ENCODE measurements around the gene TTR. TPM values are rescaled to one million over a fixed set of nuclear protein-coding genes. Genes with fewer than 3 reads are reported as not detected.

TTR gene
- total and polyA plus RNA-seq, 2 donors (not counting 1 experiment from before 2014, with no cell fraction given), result not detected

DNA sequence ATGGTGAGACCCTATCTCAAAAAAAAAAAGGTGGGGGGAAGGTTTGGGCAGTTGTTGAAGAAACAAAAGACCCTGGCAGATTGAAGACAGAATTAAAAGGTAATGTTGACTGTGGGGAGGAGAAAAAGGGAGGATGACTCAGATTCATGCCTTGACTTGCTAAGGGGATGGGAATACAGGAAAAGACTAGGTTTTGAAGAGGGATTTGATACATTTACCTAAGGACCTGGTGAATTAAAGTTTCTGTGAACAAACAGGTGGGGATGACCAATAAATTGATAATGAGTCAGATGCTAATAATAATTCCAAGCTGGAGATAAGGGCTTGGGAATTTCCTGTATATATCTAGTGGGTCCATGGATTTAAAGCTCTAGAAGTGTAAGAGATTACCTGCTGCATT, 27.6 kb downstream of the TTR start:
- no peaks in the 10 kb centered on the region for H3K36me3 ChIP-seq (ENCODE audit: control insufficient read depth, insufficient read depth, low read length)
- no peak overlapping the region for H3K9ac ChIP-seq (ENCODE audit: insufficient read depth, low read length)
- no peaks in the 10 kb centered on the region for H3K27me3 ChIP-seq (ENCODE audit: control insufficient read depth, insufficient read depth, low read length)
- no peaks in the 10 kb centered on the region for H3K4me1 ChIP-seq (ENCODE audit: control insufficient read depth, extremely low read depth, insufficient read depth, low read length)
- no peaks in the 10 kb centered on the region for H3K9me3 ChIP-seq (ENCODE audit: control insufficient read depth, insufficient read depth, low read depth, low read length)
- no peak for TF ChIP-seq EZH2 (IDR thresholded peaks at IDR 0.05; ENCODE audit: low read length, missing control alignments)
- TF ChIP-seq, protein P1, sequence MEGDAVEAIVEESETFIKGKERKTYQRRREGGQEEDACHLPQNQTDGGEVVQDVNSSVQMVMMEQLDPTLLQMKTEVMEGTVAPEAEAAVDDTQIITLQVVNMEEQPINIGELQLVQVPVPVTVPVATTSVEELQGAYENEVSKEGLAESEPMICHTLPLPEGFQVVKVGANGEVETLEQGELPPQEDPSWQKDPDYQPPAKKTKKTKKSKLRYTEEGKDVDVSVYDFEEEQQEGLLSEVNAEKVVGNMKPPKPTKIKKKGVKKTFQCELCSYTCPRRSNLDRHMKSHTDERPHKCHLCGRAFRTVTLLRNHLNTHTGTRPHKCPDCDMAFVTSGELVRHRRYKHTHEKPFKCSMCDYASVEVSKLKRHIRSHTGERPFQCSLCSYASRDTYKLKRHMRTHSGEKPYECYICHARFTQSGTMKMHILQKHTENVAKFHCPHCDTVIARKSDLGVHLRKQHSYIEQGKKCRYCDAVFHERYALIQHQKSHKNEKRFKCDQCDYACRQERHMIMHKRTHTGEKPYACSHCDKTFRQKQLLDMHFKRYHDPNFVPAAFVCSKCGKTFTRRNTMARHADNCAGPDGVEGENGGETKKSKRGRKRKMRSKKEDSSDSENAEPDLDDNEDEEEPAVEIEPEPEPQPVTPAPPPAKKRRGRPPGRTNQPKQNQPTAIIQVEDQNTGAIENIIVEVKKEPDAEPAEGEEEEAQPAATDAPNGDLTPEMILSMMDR (conservative IDR thresholded peaks at IDR 0.05 in 1 of 2, IDR thresholded peaks at IDR 0.05 in 1 of 2; ENCODE audit: low read depth in 1 of 2, low read length in 2 of 2), result no peak
- no peak overlapping the region for H3K4me2 ChIP-seq (ENCODE audit: extremely low read depth, insufficient read depth, low read length)
- no peak for DNase-seq (ENCODE audit: low read depth in 2 of 2)
- H3K27ac ChIP-seq (ENCODE audit: insufficient read depth, low read length), result no peak overlapping the region
- no peaks in the 10 kb centered on the region for H3K79me2 ChIP-seq (ENCODE audit: control insufficient read depth, insufficient read depth, low read length)
- no peak overlapping the region for H3K4me3 ChIP-seq (replicated peaks in 1 of 4; ENCODE audit: control extremely low read depth in 1 of 4, insufficient read depth in 1 of 4, low read depth in 3 of 4, low read length in 4 of 4)
- H2AFZ ChIP-seq (ENCODE audit: low read length), result no peak overlapping the region
- no peaks in the 10 kb centered on the region for H4K20me1 ChIP-seq (ENCODE audit: control insufficient read depth, extremely low read depth, insufficient read depth, low read length)

DNA sequence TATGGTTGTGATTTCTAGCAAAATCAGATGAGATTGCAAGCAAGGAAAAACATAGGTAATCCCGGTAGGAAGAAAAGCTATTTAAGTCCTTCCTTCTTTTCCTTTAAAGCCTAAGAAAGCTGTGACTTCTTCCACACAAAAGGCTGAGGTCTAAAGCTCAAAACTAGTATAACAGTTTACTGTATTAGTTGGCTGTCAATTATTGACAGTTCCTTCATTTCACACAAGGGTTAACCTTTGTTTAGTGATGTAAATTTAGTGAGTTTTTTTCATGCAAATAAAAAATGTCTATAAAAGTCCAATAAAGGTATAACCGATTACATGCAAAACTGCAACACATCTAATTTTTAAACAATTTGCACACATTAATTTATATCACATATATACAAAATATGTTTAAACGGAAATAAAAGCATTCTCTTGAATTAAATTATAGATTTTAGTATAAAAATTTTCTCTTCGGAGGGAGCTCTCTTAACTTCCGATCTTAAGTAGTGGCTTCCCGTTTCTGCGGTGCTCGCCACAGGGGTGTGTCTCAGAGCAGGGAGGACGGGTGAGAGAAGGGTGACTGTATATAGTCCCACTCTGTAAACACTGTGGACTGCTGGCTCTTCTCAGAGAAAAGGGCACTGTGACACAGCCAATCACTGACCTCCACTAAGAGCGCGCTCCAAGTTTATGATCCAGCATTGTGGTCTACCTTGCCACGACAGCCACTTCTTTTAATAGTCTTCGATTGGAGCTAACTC, 33.4 kb downstream of the TTR start:
- H3K79me2 ChIP-seq (ENCODE audit: control insufficient read depth, insufficient read depth, low read length), result no peaks in the 10 kb centered on the region
- H3K27ac ChIP-seq (ENCODE audit: insufficient read depth, low read length), result no peak overlapping the region
- no peaks in the 10 kb centered on the region for H3K4me1 ChIP-seq (ENCODE audit: control insufficient read depth, extremely low read depth, insufficient read depth, low read length)
- H3K9ac ChIP-seq (ENCODE audit: insufficient read depth, low read length), result no peak overlapping the region
- no peak overlapping the region for H3K4me3 ChIP-seq (replicated peaks in 1 of 4; ENCODE audit: control extremely low read depth in 1 of 4, insufficient read depth in 1 of 4, low read depth in 3 of 4, low read length in 4 of 4)
- no peaks in the 10 kb centered on the region for H3K9me3 ChIP-seq (ENCODE audit: control insufficient read depth, insufficient read depth, low read depth, low read length)
- H3K27me3 ChIP-seq (ENCODE audit: control insufficient read depth, insufficient read depth, low read length), result no peaks in the 10 kb centered on the region
- TF ChIP-seq, protein P1 (conservative IDR thresholded peaks at IDR 0.05 in 1 of 2, IDR thresholded peaks at IDR 0.05 in 1 of 2; ENCODE audit: low read depth in 1 of 2, low read length in 2 of 2), result no peak
- no peak for TF ChIP-seq EZH2 (IDR thresholded peaks at IDR 0.05; ENCODE audit: low read length, missing control alignments)
- no peaks in the 10 kb centered on the region for H4K20me1 ChIP-seq (ENCODE audit: control insufficient read depth, extremely low read depth, insufficient read depth, low read length)
- DNase-seq (ENCODE audit: low read depth in 2 of 2), result no peak
- no peak overlapping the region for H3K4me2 ChIP-seq (ENCODE audit: extremely low read depth, insufficient read depth, low read length)
- no peak overlapping the region for H2AFZ ChIP-seq (ENCODE audit: low read length)
- H3K36me3 ChIP-seq (ENCODE audit: control insufficient read depth, insufficient read depth, low read length), result no peaks in the 10 kb centered on the region

DNA sequence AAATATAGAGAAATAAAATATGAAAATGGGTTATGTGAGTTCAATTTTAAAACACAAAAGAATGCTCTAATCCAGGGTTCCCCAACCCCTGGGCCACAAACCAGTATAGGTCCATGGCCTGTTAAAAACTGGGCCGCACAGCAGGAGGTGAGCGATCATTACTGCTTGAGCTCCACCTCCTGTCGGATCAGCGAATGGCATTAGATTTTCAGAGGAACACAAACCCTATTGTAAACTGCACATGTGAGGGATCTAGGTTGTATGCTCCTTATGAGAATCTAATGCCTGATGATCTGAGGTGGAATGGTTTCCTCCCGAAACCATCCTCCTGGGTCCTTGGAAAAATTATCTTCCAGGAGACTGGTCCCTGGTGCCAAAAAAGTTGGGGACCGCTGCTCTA, 34.7 kb downstream of the TTR start:
- no peaks in the 10 kb centered on the region for H3K79me2 ChIP-seq (ENCODE audit: control insufficient read depth, insufficient read depth, low read length)
- no peak overlapping the region for H3K4me3 ChIP-seq (replicated peaks in 1 of 4; ENCODE audit: control extremely low read depth in 1 of 4, insufficient read depth in 1 of 4, low read depth in 3 of 4, low read length in 4 of 4)
- H3K9me3 ChIP-seq (ENCODE audit: control insufficient read depth, insufficient read depth, low read depth, low read length), result no peaks in the 10 kb centered on the region
- no peaks in the 10 kb centered on the region for H3K36me3 ChIP-seq (ENCODE audit: control insufficient read depth, insufficient read depth, low read length)
- H2AFZ ChIP-seq (ENCODE audit: low read length), result no peak overlapping the region
- H3K27ac ChIP-seq (ENCODE audit: insufficient read depth, low read length), result no peak overlapping the region
- H3K9ac ChIP-seq (ENCODE audit: insufficient read depth, low read length), result no peak overlapping the region
- no peak for DNase-seq (ENCODE audit: low read depth in 2 of 2)
- H3K4me1 ChIP-seq (ENCODE audit: control insufficient read depth, extremely low read depth, insufficient read depth, low read length), result no peaks in the 10 kb centered on the region
- H4K20me1 ChIP-seq (ENCODE audit: control insufficient read depth, extremely low read depth, insufficient read depth, low read length), result no peaks in the 10 kb centered on the region
- no peak for TF ChIP-seq EZH2 (IDR thresholded peaks at IDR 0.05; ENCODE audit: low read length, missing control alignments)
- TF ChIP-seq, protein P1 (conservative IDR thresholded peaks at IDR 0.05 in 1 of 2, IDR thresholded peaks at IDR 0.05 in 1 of 2; ENCODE audit: low read depth in 1 of 2, low read length in 2 of 2), result no peak
- H3K4me2 ChIP-seq (ENCODE audit: extremely low read depth, insufficient read depth, low read length), result no peak overlapping the region
- H3K27me3 ChIP-seq (ENCODE audit: control insufficient read depth, insufficient read depth, low read length), result no peaks in the 10 kb centered on the region
